NCI-H524 treated with DMSO at 0.1 percent for 48 hours (cell line): ENCODE results near the gene SRPK2.

ENCODE experiments used
- DNase-seq: peaks from one replicate; lab custom pipeline; 2025; lab: John Stamatoyannopoulos, UW

Gene SRPK2

GRCh38 chr7:105097619-105098018, 291.1 kb downstream of the SRPK2 start:
- DNase-seq = no peak

- no peak for DNase-seq
Measured at GRCh38 chr7:105096306-105096705, 292.4 kb downstream of the SRPK2 start.

GRCh38 chr7:105094966-105095365, 293.8 kb downstream of the SRPK2 start:
- no peak for DNase-seq

- DNase-seq = no peak
Measured at GRCh38 chr7:105088456-105088855, 300.3 kb downstream of the SRPK2 start.

GRCh38 chr7:105087981-105088380, 300.7 kb downstream of the SRPK2 start:
- no peak for DNase-seq

GRCh38 chr7:105086850-105087249, 301.9 kb downstream of the SRPK2 start:
- DNase-seq = no peak

GRCh38 chr7:105084581-105084980, 304.1 kb downstream of the SRPK2 start:
- no peak for DNase-seq

- DNase-seq = no peak
Measured at GRCh38 chr7:105079348-105079747, 309.4 kb downstream of the SRPK2 start.

GRCh38 chr7:105073143-105073542, 315.6 kb downstream of the SRPK2 start:
- no peak for DNase-seq

GRCh38 chr7:105068886-105069285, 319.8 kb downstream of the SRPK2 start:
- DNase-seq = no peak

GRCh38 chr7:105067691-105068090, 321.0 kb downstream of the SRPK2 start:
- DNase-seq = no peak
